T47D (cell line): ENCODE measurements around the gene CTNNB1.

Source experiments
- DNase-seq, 2 experiments: peaks; one replicate each; pipeline versions ENCODE4 v3.0.0 to v3.0.0-alpha.2; 2011 to 2012; ENCODE audit warnings: low read depth in 1 of 2, low spot score in 1 of 2
- JUND ChIP-seq: IDR thresholded peaks from 2 replicates; pipeline ENCODE4 v1.6.1; 2012; ENCODE audit warnings: low read depth
- in situ Hi-C: cut with HindIII; loops from 2 replicates; pipeline ENCODE4 v1.10.0; 2016; ENCODE audit warnings: low sequenced_read_pairs, low pct_unique_long_range_greater_than_20kb

The CTNNB1 gene

GRCh38 chr3:41176596-41176995, 22.7 kb upstream of the CTNNB1 start:
- in situ Hi-C loops = no loop called here
- no peak for TF ChIP-seq JUND
- DNase-seq = no peak

GRCh38 chr3:41178576-41178975, 20.7 kb upstream of the CTNNB1 start:
- DNase-seq = no peak
- in situ Hi-C loops = no loop called here
- TF ChIP-seq JUND = no peak

GRCh38 chr3:41180396-41180795, 18.9 kb upstream of the CTNNB1 start:
- no peak for DNase-seq
- TF ChIP-seq JUND = no peak
- in situ Hi-C loops = no loop called here

GRCh38 chr3:41182504-41183059, 16.7 kb upstream of the CTNNB1 start:
- in situ Hi-C loops = no loop called here
- no peak for TF ChIP-seq JUND
- no peak for DNase-seq

GRCh38 chr3:41184394-41184793, 14.9 kb upstream of the CTNNB1 start:
- no peak for TF ChIP-seq JUND
- in situ Hi-C loops = no loop called here
- DNase-seq = no peak

GRCh38 chr3:41186297-41186696, 13.0 kb upstream of the CTNNB1 start:
- TF ChIP-seq JUND = no peak
- DNase-seq = no peak
- in situ Hi-C loops = no loop called here

- in situ Hi-C loops = no loop called here
- no peak for TF ChIP-seq JUND
- no peak for DNase-seq
Measured at GRCh38 chr3:41188306-41188705, 11.0 kb upstream of the CTNNB1 start.

GRCh38 chr3:41190509-41191284, 8.6 kb upstream of the CTNNB1 start:
- no peak for DNase-seq
- in situ Hi-C loops = no loop called here
- no peak for TF ChIP-seq JUND

GRCh38 chr3:41192885-41193284, 6.4 kb upstream of the CTNNB1 start:
- in situ Hi-C loops = no loop called here
- no peak for TF ChIP-seq JUND
- no peak for DNase-seq

- in situ Hi-C loops = no loop called here
- TF ChIP-seq JUND = no peak
- no peak for DNase-seq
Measured at GRCh38 chr3:41193794-41194539, 5.3 kb upstream of the CTNNB1 start.

GRCh38 chr3:41194701-41195100, 4.6 kb upstream of the CTNNB1 start:
- TF ChIP-seq JUND = no peak
- in situ Hi-C loops = no loop called here
- DNase-seq = no peak

GRCh38 chr3:41195946-41196345, 3.4 kb upstream of the CTNNB1 start:
- no peak for TF ChIP-seq JUND
- no peak for DNase-seq
- in situ Hi-C loops = no loop called here

GRCh38 chr3:41196499-41197410, 2.5 kb upstream of the CTNNB1 start:
- no peak for TF ChIP-seq JUND
- no peak for DNase-seq
- in situ Hi-C loops = no loop called here
